Measurements from ENCODE around the gene NKX2-1.
"Not testable (repeated sequence)": the region's sequence is repeated elsewhere in the genome, so short reads cannot be mapped to it uniquely, and the experiment has no call there.

Gene NKX2-1

GRCh38 chr14:36519431-36520321, at the start of gene NKX2-1:
Gene NKX2-1 (minus strand): TSS chr14:36520232. CDS start chr14:36520129, 103 bp downstream.
- no peak for DNase-seq

DNA sequence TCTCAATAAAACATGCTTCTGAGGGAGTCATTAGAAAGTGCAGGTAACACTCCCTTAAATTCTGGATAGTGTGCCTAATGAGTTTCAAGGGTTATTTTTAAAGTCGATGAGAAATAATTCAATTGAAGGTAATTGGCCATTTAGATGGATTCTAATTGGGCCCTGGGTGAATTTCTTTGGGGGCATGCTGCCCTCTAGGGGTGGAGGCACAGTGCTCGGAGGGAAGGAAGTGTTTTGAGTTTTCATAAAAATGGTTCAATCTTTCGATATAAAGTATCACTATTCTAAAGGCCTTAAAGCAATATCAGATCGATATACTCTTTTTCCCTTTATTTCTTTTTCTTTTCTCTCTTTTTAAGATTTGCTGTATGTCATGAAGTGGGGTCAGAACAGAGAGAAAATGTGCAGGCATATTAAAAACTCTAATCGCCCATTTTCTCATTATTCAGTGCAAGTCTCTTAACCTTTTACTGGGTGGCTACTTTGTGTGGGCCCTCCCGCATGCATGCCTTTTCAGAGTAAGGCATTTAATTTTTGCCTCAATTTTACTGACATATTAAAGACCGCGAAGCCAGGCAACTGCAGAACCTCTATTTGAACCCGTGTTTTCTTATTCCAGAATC, 36.9 kb upstream of the NKX2-1 start:
- DNase-seq = no peak

GRCh38 chr14:36555998-36556743, 36.1 kb upstream of the NKX2-1 start:
- no peak for DNase-seq

DNA sequence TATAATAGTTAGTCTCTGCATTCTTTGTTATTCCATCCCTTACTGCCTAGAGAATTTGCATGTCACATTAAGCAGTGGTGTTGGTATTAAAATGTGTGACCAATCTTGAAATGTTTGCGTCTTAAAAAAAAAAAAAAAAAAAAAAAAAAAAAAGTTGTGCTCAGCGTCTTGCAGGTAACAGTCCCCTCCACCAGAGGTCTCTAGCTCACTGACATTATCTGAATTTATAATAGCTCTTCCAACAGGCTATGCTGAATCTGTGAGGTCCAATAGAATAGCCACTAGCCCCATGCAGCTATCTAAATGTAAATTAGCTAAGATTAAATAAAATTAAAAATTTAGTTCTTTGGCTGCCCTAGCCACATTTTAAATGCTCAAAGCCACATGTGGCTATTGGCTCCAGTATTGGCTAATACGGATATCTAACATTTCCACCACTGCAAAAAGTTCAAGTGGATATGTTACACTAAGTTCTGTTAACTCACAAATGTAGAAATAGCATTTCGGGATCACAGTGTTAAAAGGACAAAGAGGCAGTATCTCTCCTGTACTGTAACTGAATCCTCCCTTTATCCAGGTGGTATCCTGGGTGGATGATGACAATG, 33.7 kb upstream of the NKX2-1 start:
- DNase-seq = no peak

- DNase-seq = no peak
Measured at GRCh38 chr14:36550899-36551298, 30.9 kb upstream of the NKX2-1 start.

GRCh38 chr14:36544280-36544679, 24.2 kb upstream of the NKX2-1 start:
- not testable (repeated sequence) for DNase-seq

DNA sequence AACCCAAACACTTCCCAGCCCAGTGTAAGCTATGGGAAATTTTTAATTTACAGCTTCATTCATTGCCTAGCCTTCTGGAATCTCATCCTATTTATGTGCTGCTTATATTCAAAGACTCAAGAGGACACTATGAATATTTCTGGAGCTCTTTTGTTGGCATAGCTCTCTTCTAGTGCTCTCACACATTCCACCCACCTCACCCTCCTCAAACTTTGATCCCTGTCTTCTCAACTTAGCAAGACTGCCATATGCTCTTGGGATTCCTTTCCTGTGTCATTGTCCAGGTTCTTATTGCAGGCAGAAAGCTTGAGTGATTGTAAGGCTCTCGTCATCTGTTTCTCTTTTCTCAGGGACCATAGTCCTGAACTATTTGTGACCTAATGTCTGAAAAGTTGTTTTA, 18.0 kb upstream of the NKX2-1 start:
- no peak for DNase-seq

GRCh38 chr14:36529062-36529461, 9.0 kb upstream of the NKX2-1 start:
- no peak for DNase-seq

- DNase-seq = no peak
Measured at GRCh38 chr14:36525746-36526099, 5.7 kb upstream of the NKX2-1 start.

DNA sequence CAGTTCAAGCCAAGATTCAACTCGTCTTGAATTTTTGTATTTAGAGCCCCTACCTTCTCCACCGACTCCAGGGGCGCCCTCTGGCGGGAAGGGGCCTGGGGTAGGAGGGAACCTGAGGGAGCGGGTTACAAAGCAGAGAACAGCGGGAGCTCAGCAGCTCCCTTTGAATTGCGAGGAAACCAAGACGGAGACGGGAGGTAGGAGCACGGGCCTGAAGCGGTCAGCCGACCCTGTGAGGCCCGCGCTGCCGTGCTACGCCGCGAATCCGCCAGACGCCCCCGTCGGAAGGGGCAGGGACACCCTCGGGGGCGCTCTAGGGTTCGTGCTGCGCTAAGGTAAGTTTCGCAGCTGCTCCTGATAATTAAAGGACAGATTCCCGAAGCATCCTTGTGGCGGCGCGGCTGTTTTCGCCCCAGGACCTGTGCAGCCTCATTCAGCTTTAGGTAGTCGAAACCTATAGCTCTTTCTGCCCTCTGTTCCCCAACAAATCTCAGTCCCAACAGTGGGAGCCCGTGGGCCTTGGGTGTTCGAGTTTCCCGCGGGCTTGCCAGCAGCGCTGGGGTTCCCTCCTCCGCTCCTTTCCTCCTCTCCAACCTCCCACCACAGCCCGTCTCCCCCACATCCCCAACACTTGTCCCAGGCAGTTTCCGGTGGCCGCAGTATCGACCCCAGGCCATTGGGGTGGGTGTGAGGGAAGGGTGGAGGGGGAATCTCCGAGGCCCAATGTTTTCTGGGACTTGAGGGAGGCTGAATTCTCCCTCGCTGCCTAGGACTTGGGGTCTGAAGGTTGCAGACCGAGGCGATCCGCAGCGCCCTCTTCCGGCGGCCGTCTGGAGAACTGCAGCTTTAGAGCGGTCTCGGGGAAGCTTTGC, 5.1 kb upstream of the NKX2-1 start:
- DNase-seq = no peak

- no peak for DNase-seq
Measured at GRCh38 chr14:36524220-36524837, 4.3 kb upstream of the NKX2-1 start.

- DNase-seq = no peak
Measured at GRCh38 chr14:36522972-36523715, 3.1 kb upstream of the NKX2-1 start.

DNA sequence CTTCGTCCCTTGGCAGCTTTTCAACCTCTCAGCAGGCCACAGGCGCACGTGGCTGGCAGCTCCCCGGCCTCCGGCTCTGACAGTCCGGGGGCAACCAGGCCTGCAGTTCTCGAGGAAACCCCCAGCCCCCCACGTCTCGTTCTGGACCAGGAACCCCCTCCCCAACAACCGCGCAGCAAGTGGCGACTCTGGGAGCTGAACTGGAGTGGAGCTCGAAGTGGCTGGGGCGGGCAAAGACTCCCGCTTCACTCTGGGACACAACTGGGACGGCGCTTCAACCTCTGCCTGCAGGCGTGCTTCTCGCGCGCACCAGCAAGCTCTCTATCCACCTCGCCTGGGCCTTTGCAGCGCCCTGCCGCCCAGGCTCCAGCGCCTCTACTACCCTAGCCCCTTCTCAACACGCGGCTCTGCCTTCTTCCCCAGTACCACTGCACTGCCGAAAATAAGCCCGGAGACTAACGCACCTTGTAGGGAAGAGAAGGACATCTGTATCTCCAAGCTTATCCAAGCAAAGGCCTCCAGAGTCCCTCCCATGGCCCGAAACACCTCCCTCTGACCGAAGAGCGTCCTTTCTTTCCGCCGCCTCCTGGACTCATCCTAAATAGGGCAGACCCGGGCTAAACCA, 2.4 kb upstream of the NKX2-1 start:
- no peak for DNase-seq

- no peak for DNase-seq
Measured at GRCh38 chr14:36521598-36522345, 1.7 kb upstream of the NKX2-1 start.

DNA sequence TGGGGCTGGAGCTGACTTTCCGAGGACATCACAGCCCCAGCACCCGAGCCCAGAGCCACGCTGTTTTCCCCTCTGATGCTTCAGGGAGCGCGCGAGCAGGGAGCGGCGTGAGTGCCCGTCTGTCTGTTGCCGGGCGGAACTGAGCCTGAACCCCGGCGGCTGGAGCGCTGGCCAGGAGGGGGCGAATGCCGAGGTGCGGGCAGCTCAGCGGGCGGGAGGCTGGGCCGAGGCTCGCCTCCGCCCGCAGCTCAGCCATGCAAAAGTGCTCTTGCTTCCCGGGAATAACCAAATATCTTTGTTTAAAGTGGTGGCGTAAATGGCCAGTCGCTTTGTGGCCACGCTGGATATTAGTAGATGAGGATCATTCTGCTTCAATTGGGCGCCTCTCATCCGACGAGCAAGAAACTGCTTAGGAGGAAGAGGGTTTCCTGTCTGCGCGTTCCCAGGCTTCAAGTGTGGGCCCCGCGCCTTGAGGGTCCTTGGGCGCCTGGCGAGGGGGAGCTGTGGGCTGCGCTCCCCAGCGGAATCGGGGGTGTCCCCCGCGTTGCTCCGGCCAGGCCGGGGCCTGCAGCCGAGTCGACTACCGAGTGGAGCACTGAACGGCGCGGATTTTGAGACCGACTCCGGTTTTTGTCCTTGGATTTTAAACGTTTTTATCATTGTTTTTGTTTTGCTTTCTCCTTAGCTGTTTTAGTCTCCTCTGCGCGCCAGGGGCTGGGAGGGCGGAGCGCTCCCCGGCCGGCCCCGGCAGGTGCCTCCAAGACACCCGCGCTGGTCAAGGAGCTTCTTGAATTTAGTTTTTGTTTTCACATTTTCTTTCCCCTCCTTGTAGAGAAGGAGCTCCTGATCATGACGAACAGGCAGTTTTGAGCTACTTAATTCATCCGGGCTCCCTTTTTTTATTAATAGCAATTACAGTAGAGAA, 831 bp upstream of the NKX2-1 start:
- DNase-seq = no peak

GRCh38 chr14:36518586-36519430, 1.2 kb downstream of the NKX2-1 start:
- no peak for DNase-seq

- no peak for DNase-seq
Measured at GRCh38 chr14:36518031-36518585, 1.9 kb downstream of the NKX2-1 start.

All from activated CD8-positive, alpha-beta memory T cell treated with anti-CD3 and anti-CD28 coated beads, Interleukin-2, amount 50 U/mL, for 4 hours (primary cell).